ENCODE results near the gene KCNMA1.

DNA sequence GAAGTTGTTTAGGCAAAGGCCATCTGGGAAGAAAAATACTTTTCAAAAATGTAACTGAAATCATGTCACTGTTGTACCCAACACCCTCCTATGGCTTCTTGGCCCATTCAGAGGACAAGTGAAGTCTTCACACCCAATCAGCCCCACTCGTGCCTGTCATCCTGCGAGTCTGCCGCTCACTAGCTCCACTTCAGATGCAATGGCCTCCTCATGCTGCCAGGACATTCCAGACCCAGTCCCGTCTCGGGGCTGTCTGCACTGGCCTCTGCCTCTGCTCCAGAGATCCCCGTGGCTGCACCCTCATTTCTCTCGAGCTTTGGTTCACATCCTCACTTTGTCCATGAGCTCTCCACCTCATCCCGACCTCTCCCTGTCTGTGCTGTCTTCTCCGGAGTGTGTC is 227.1 kb downstream of the KCNMA1 start:
- TF ChIP-seq, protein P1, sequence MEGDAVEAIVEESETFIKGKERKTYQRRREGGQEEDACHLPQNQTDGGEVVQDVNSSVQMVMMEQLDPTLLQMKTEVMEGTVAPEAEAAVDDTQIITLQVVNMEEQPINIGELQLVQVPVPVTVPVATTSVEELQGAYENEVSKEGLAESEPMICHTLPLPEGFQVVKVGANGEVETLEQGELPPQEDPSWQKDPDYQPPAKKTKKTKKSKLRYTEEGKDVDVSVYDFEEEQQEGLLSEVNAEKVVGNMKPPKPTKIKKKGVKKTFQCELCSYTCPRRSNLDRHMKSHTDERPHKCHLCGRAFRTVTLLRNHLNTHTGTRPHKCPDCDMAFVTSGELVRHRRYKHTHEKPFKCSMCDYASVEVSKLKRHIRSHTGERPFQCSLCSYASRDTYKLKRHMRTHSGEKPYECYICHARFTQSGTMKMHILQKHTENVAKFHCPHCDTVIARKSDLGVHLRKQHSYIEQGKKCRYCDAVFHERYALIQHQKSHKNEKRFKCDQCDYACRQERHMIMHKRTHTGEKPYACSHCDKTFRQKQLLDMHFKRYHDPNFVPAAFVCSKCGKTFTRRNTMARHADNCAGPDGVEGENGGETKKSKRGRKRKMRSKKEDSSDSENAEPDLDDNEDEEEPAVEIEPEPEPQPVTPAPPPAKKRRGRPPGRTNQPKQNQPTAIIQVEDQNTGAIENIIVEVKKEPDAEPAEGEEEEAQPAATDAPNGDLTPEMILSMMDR (IDR thresholded peaks at IDR 0.05): no peak
- no peak for TF ChIP-seq POLR2AphosphoS5 (IDR thresholded peaks at IDR 0.05)
